GM19324 (cell line): ENCODE results near the gene EPHA1.

ENCODE experiments used
- ATAC-seq: cut with Tn5 transposase; IDR thresholded peaks from one replicate; pipeline ENCODE4 v1.9.1; 2021; ENCODE audit warnings: mild to moderate bottlenecking, moderate library complexity; ENCODE audit not compliant: unreplicated experiment, low FRiP score

The EPHA1 gene

DNA sequence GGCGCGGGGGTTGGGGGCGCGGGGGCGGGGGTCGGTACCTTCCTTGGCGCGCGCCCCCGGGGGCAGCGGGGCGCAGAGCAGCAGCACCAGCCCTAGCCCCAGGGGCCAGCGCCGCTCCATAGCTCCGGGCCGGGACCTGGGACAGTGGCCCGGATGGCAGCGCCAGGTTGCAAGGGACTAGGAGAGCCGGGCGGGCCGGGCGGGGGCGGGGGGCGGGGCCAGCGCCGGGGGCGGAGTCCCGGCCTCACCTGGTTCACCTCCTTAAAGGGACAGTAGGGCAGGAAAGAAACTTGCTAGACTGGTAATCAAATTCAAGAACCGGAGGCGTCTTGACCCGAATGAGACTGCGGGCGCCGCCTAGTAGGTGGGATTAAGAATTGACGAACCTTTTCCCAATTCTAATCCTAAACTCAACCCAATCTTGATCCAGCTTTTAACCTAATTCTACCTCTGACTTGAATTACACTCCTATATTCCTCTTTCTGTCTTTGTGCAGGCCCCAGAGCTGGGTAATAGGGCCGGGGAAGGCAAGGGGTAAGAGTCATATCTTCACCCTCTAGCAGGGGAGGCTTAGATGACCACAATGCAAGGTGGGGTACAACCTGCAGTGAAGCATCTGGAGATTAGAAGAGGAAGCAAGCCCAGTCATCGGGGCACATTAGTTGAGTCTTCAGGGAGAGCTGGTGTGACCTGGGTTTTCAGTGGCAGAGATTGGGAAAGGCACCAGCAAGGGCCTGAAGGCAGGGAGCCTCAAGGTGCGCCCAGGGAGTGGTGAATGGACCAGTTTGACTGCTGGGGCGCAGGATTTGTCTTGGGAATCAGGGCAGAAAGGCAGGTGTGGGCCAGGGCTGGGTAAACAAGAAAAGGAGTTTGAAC, at the start of gene EPHA1:
EPHA1 (minus strand) TSS at position 171 of the 876 bp plus-strand sequence; CDS start at position 120, 51 bp downstream.
- no peak for ATAC-seq

GRCh38 chr7:143458263-143458662, 49.6 kb upstream of the EPHA1 start:
- ATAC-seq: peak; percentile 86

DNA sequence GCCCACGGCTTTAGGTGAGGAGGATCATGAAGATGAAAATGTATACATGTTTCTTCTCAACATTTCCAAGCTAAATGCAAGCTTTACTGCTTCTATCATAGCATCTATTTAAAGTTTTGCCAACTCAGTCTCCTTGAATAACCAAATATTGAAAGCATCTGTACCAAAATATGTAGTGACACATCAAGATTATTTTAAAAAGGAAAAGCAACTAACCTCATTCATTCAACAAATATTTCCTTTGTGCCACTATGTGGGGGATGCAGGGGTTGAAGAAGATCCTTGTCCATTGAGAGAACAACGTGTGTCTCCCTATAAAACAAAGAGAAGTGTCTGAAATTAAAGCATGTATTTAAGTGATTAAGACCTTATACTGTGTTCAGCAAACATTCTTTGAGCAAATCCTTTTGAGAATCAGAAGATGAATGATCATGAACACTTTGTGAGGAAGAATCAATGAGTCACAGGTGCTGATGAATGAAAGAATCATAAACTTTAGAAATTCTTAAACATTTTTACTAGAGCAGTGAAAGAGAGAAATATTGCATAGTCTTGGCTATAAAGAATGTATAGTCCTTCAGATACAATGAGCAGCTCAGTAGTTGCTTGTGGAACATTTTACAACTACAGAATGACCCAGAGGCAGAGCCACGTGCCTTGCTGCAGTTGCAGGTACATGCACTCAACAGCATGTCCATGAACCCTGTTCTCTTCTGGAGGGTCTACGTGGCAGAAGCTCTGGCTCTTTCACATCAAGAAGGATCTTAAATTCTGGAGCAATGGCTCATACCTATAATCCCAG, 48.5 kb upstream of the EPHA1 start:
- ATAC-seq: no peak

DNA sequence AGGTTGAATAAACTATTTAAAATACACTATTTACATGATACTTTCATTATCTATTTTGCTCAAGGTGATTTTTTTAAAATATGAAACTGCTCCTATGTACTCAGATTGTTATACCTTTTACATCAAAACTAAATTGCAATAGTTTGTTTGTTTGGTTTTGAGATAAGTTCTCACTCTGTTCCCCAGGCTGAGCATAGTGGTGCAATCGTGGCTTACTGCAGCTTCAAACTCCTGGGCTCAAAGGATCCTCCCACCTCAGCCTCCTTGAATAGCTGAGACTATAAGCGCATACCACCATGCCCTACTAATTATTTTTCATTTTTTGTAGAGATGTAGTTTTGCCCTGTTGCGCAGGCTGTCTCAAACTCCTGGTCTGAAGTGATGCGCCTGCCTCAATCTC, 47.3 kb upstream of the EPHA1 start:
- ATAC-seq: no peak

DNA sequence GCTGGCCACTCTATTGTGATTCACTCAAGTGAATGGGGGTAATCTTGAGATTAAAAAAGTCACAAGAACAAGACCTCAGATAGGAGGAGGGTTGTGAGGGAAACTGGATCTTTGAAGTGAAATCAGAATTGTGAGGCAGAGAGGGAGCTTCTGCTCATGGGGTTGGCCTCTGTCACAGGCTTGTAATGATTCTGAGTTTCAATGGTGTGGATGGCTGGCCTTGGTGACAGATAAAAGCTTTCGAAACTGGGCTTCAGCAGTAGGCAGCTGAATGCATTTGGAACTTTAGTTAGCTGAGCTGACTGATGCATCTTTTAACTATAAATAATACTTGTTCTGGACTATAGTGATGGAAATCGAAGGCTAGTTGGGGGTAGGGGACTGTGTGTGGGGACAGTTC, 46.8 kb upstream of the EPHA1 start:
- ATAC-seq: no peak

DNA sequence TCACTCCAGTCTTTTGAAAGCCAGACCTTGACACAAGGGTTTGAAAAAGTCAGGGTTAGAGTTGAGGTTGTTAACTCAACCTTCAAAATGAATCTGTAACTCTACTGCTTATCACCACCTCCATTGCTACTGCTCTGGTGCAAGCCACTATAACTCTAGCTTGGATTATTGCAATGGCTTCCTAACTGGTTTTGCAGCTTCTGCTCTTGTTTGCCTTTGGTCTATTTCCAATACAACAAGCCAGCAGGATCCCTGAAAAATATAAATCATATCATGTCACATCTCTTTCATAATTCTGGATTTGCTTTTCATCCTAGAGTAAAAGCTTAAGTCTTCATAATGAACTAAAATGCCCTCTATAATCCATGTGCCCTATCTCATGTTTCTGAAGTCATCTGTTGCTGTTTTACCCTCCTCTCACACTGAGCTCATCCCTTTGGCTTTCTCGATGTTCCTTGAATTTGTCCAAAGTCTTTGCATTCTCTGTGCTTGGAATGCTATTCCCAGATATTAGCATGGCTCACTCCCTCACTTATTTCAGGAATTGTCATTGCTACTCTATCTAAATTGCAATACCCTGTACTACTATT, 45.5 kb upstream of the EPHA1 start:
- no peak for ATAC-seq

DNA sequence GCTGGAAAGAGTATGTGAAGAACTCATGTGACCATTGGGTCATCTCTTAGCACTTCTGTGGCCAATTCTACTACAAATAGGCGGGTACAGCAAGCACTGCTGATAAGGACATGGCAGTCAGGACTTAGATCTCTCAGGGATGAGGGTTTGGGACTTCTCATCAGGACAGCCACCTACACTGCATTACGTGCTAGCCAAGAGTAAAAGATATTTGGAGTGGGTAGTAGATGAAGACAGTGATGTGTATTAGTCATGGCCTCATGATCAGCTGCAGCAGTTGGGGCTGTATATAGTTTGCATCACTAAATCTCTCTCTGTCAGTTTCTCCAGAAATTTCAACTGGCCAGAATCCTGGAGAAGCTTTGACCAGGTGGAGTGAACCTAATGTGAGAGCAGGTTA, 43.8 kb upstream of the EPHA1 start:
- no peak for ATAC-seq

GRCh38 chr7:143451746-143452145, 43.1 kb upstream of the EPHA1 start:
- no peak for ATAC-seq

DNA sequence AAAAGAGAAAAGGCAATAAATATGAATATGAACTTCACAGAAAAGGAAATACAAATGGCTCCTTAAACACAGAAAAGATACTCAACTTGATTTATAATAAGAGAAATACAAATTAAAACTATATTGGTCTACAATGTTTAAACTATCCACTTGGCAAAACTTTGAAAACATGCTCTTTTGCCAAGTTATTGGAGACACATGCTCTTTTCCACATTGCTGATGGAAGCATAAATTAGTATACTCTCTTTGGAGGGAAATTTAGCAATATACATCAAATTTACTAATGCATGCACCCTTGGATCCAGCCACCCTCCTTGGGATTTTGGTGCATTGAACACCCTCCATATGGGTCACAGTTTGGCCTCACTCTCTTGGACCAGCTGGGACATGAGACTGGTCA, 42.5 kb upstream of the EPHA1 start:
- no peak for ATAC-seq

- ATAC-seq: no peak
Observed at GRCh38 chr7:143449793-143450192, 41.1 kb upstream of the EPHA1 start.

DNA sequence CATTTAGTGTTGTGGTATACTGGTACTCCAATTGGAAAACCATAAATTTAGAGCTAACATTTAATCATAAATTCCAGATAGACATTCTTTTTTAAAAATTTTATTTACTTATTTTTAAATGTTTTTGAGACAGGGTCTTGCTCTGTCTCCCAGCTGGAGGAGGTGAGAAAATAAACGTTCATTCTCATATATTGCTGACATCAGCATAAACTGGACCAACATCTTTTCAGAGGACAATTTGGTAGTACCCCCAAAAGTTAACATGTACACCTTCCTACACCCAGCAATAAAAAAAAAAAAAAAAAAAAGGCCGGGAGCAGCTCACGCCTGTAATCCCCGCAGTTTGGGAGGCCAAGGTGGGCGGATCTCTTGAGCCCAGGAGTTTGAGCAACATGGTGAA, 39.8 kb upstream of the EPHA1 start:
- no peak for ATAC-seq

DNA sequence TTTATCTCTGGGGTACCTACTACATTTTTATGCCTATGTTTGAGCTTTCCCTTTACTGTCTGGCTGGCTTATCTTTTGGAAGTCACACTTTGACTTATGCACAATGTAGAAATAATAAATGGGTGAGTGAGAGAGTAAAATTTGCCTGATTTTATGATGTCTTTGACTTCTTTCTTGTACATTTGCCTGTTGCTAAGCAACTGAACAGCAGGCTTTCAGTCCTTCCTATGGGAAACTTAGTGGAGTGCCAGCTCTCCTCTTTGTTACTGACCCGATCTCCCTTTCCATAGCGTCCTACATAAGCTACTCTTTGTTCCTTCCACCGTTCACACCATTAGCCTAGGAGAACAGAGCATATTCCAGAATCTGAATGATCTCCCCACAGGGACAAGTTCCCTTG, 38.8 kb upstream of the EPHA1 start:
- no peak for ATAC-seq

DNA sequence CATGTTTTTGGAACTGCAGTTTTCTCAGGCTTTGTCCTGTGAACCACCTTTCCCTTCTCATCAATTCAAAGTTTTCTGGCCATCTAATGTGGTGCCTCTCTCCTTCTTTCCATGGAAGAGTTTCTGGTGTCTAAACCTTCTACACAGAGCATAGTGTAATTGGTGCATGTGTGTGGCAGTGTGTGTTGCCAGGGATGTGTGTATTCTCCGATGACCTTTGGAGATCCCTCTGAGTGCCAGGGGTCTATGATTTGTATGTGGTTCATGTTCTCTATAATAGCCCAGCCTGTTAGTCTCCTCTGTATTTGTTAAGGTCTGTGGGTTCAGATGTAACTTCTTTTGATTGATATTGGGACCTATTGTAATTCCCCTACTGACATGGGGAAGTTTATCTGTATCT, 36.1 kb upstream of the EPHA1 start:
- ATAC-seq: no peak

DNA sequence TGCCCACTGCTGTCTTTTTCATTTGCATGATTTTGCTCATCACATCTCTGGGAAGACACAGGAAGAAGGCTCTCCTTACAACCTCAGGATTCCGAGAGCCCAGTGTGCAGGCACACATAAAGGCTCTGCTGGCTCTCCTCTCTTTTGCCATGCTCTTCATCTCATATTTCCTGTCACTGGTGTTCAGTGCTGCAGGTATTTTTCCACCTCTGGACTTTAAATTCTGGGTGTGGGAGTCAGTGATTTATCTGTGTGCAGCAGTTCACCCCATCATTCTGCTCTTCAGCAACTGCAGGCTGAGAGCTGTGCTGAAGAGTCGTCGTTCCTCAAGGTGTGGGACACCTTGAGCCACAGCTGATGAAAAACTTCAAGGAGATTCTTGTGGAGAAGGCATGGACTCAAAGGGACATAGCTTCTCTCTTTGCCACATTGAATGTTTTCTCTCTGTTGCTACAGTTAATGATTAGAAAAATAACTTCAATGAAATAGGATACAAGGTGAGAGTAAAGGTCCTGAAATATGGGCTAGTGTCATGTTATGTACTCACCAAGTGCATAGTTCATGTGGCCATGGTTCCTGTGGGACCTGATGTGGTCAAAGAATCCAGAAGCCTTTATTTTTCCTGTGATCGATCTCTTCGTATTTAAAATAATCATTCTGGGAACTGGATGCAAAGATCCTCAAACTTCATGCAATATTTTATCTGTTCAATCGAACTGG, 35.6 kb upstream of the EPHA1 start:
- ATAC-seq: no peak

DNA sequence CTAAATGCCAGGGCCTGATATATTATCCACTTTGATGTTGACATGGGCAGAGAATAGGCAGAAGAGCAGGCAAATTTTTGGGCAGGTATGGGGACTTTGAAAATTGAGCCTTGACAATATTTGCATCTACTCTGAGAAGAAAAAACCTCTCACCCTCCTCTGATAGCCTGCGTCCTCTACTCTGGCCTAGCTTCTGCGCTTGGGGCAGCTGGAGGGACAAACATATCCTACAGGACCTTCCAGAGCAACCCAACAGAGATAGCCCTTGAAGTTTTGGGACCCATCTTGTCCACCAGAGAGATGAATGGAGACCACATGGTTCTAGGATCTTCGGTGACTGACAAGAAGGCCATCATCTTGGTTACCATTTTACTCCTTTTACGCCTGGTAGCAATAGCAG, 34.5 kb upstream of the EPHA1 start, which contains the start of gene TAS2R60:
TAS2R60 (plus strand) TSS at position 301 of the 400 bp plus-strand sequence; CDS start at position 301, 0 bp downstream.
- no peak for ATAC-seq

DNA sequence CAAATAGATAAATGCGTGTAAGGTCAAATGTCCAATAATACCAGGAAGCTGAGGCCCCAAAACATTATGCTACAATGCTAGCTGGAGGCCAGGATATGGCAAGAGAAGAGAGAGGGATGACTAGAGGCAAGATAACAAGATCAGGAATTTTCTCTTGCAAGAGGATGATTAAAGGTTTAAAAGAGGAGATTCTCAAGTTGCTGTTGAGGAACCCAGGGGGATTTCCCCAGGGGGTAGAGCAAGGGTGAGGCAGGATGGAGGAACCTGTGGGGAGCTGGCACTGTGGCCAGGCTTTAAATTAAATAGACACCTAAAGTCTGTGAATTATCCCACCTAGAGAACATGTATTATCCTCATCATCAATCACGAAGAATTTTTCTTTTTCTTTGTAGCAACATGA, 31.2 kb upstream of the EPHA1 start:
- no peak for ATAC-seq

DNA sequence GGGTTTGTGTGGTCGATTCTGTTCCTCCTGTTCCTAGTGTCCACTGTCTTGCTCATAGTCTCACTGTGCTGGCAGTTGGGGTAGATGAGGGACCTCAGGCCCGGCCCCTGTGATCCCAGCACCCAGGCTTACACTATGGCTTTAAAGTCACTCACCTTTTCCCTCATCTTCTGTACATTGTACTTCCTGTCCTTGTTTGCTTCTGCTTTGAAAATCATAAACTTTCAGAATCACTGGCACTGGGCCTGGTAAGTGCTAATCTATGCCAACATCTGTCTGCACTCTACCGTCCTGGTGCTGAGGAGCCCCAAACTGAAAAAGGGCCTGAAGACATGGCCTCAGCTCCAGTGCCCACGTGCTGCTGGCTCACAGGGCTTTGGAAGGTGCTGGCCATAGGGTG, 28.9 kb upstream of the EPHA1 start:
- peak; percentile 51 for ATAC-seq

GRCh38 chr7:143436325-143436946, 27.8 kb upstream of the EPHA1 start:
- ATAC-seq: peak; percentile 88

- ATAC-seq: no peak
Observed at GRCh38 chr7:143435266-143435665, 26.6 kb upstream of the EPHA1 start.

DNA sequence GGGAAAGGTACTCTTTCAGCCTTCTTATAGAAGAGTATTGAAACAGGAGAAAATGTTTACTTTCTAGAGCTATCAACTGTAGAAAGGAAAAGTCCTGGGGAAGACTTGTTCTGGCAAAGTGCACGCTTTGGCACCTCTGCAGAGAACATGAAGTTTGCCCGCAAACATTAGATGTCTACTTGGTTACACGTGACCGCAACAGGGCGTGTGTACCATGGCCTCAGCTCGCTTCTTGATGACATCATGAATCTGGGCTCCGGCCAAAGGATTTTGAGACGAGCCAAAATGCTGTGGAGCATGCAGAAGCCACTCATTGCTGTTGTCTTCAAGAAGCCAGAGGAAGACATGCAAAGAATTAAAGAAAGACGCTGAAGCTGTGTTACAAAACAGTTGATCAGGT, 26.0 kb upstream of the EPHA1 start:
- ATAC-seq: no peak
